Progenitor cell of endocrine pancreas (in vitro differentiated cells): Measurements from ENCODE around the gene TAF1. TPM values are rescaled to one million over a fixed set of nuclear protein-coding genes. Genes with fewer than 3 reads are reported as not detected.

Experiments used
- DNase-seq: peaks from one replicate; pipeline ENCODE4 v3.0.0; 2021; ENCODE audit warnings: low spot score; ENCODE audit not compliant: unreplicated experiment
- H3K27ac Mint-ChIP-seq: 2 replicates; pipeline ENCODE4 v1.8.0; 2021; ENCODE audit warnings: mild to moderate bottlenecking, moderate library complexity, mixed read lengths
- H3K27me3 Mint-ChIP-seq: 2 replicates; pipeline ENCODE4 v1.8.0; 2021; ENCODE audit warnings: mixed read lengths
- H3K36me3 Mint-ChIP-seq: 2 replicates; pipeline ENCODE4 v1.8.0; 2022; ENCODE audit warnings: mixed read lengths; ENCODE audit not compliant: insufficient read depth
- H3K4me1 Mint-ChIP-seq: 2 replicates; pipeline ENCODE4 v1.8.0; 2021; ENCODE audit warnings: low read depth, mixed read lengths
- H3K4me3 Mint-ChIP-seq: 2 replicates; pipeline ENCODE4 v1.8.0; 2021; ENCODE audit warnings: low read depth, mild to moderate bottlenecking, moderate library complexity, mixed read lengths
- H3K9me3 Mint-ChIP-seq: 2 replicates; pipeline ENCODE4 v1.8.0; 2021; ENCODE audit warnings: low read depth, mixed read lengths
- CTCF ChIP-seq: fragments of 200-600 bp; sonication (generic); IDR thresholded peaks from one replicate; pipeline ENCODE4 v1.5.0; 2021; ENCODE audit warnings: antibody characterized with exemption, mild to moderate bottlenecking; ENCODE audit not compliant: unreplicated experiment
- total RNA-seq: library from RNA; stranded (reverse); gene quantifications from 2 replicates; pipeline ENCODE4 v1.2.1, GENCODE V29; 2021

The TAF1 gene
- total RNA-seq, 1 donor from 2014 or later, result 34.6 TPM

- peaks cover 24% of the 10 kb centered on the region for H3K9me3 Mint-ChIP-seq
- no peak overlapping the region for H3K4me3 Mint-ChIP-seq
- no peak for TF ChIP-seq CTCF
- H3K27me3 Mint-ChIP-seq, result no peaks in the 10 kb centered on the region
- H3K4me1 Mint-ChIP-seq, result no peaks in the 10 kb centered on the region
- DNase-seq, result no peak
- H3K36me3 Mint-ChIP-seq, result peaks cover 35% of the 10 kb centered on the region
- no peak overlapping the region for H3K27ac Mint-ChIP-seq
Measured at GRCh38 chrX:71458866-71459265, 92.7 kb downstream of the TAF1 start.

- no peak for DNase-seq
- Mint-ChIP-seq H3K4me1 (no peaks in the 10 kb centered on the region), H3K27ac (no peak overlapping the region), H3K9me3 (peaks cover 22% of the 10 kb centered on the region), H3K4me3 (no peak overlapping the region), H3K27me3 (no peaks in the 10 kb centered on the region), H3K36me3 (peaks cover 28% of the 10 kb centered on the region)
- no peak for TF ChIP-seq CTCF
Measured at GRCh38 chrX:71464968-71465367, 98.8 kb downstream of the TAF1 start.

GRCh38 chrX:71466979-71467523 is 100.9 kb downstream of the TAF1 start:
- Mint-ChIP-seq H3K4me3 (no peak overlapping the region), H3K4me1 (no peaks in the 10 kb centered on the region), H3K36me3 (peaks cover 17% of the 10 kb centered on the region), H3K27me3 (no peaks in the 10 kb centered on the region), H3K27ac (no peak overlapping the region), H3K9me3 (peaks cover 11% of the 10 kb centered on the region)
- TF ChIP-seq CTCF, result no peak
- no peak for DNase-seq

- no peak for DNase-seq
- H3K36me3 Mint-ChIP-seq, result peaks cover 4% of the 10 kb centered on the region
- TF ChIP-seq CTCF, result no peak
- no peaks in the 10 kb centered on the region for H3K27me3 Mint-ChIP-seq
- H3K9me3 Mint-ChIP-seq, result peaks cover 19% of the 10 kb centered on the region
- H3K4me3 Mint-ChIP-seq, result no peak overlapping the region
- H3K27ac Mint-ChIP-seq, result no peak overlapping the region
- no peaks in the 10 kb centered on the region for H3K4me1 Mint-ChIP-seq
Measured at GRCh38 chrX:71475785-71476540, 109.8 kb downstream of the TAF1 start.

- no peak overlapping the region for H3K27ac Mint-ChIP-seq
- no peaks in the 10 kb centered on the region for H3K27me3 Mint-ChIP-seq
- DNase-seq, result no peak
- peaks cover 14% of the 10 kb centered on the region for H3K9me3 Mint-ChIP-seq
- no peak overlapping the region for H3K4me3 Mint-ChIP-seq
- no peaks in the 10 kb centered on the region for H3K4me1 Mint-ChIP-seq
- TF ChIP-seq CTCF, result no peak
- H3K36me3 Mint-ChIP-seq, result no peaks in the 10 kb centered on the region
Measured at GRCh38 chrX:71482228-71482958, 116.2 kb downstream of the TAF1 start.
